GM12878 (cell line): ENCODE data around the gene CAMK2G. TPM values are rescaled to one million over a fixed set of nuclear protein-coding genes. Genes with fewer than 3 reads are reported as not detected.

Experiments
- ATF3 ChIP-seq: IDR thresholded peaks from 2 replicates; pipeline ENCODE4 v1.6.1; 2011; ENCODE audit warnings: low read depth, mild to moderate bottlenecking, low read length, moderate library complexity, borderline replicate concordance; ENCODE audit errors: extremely low read depth
- CBFB ChIP-seq: IDR thresholded peaks from 2 replicates; pipeline ENCODE4 v1.6.1; 2016; ENCODE audit warnings: antibody characterized with exemption, low read depth
- CEBPZ ChIP-seq: fragments of 150-350 bp; IDR thresholded peaks from 2 replicates; pipeline ENCODE4 v1.6.1; 2016; ENCODE audit warnings: low read depth, low read length
- FOXK2 ChIP-seq: fragments of 450-650 bp; IDR thresholded peaks from 2 replicates; pipeline ENCODE4 v1.6.1; 2017; ENCODE audit warnings: mild to moderate bottlenecking, moderate library complexity
- HCFC1 ChIP-seq: fragments of 150-350 bp; IDR thresholded peaks from 2 replicates; pipeline ENCODE4 v1.6.1; 2014; ENCODE audit warnings: low read length
- KLF5 ChIP-seq: fragments of 450-650 bp; IDR thresholded peaks from 2 replicates; pipeline ENCODE4 v1.6.1; 2014; ENCODE audit warnings: mild to moderate bottlenecking; ENCODE audit not compliant: partially characterized antibody
- MYC ChIP-seq: IDR thresholded peaks from 2 replicates; pipeline ENCODE4 v1.6.1; 2011; ENCODE audit warnings: mild to moderate bottlenecking, low read length, moderate library complexity, inconsistent platforms; ENCODE audit not compliant: insufficient read depth, insufficient replicate concordance, insufficient read length, severe bottlenecking
- NR2C1 ChIP-seq: fragments of 450-650 bp; IDR thresholded peaks from 2 replicates; pipeline ENCODE4 v1.6.1; 2017; ENCODE audit warnings: antibody characterized with exemption, mild to moderate bottlenecking, moderate library complexity
- NR2F1 ChIP-seq: fragments of 450-650 bp; conservative IDR thresholded peaks from 2 replicates; pipeline ENCODE4 v1.6.1; 2017; ENCODE audit warnings: mild to moderate bottlenecking
- PBX3 ChIP-seq: IDR thresholded peaks from 2 replicates; pipeline ENCODE4 v1.6.1; 2011; ENCODE audit warnings: mild to moderate bottlenecking, low read depth, low read length, moderate library complexity; ENCODE audit not compliant: insufficient replicate concordance
- RAD51 ChIP-seq: fragments of 450-650 bp; IDR thresholded peaks from 2 replicates; pipeline ENCODE4 v1.6.1; 2016; ENCODE audit warnings: moderate library complexity, mild to moderate bottlenecking, inconsistent platforms
- RFX5 ChIP-seq: IDR thresholded peaks from 2 replicates; pipeline ENCODE4 v1.6.1; 2011; ENCODE audit warnings: low read depth, low read length, improper control_type of control experiment
- SMC3 ChIP-seq: IDR thresholded peaks from 2 replicates; pipeline ENCODE4 v1.6.1; 2011; ENCODE audit warnings: low read length, improper control_type of control experiment, borderline replicate concordance
- TAF1 ChIP-seq: IDR thresholded peaks from 2 replicates; pipeline ENCODE4 v1.6.1; 2011; ENCODE audit warnings: mild to moderate bottlenecking, low read depth, low read length, borderline replicate concordance
- TARDBP ChIP-seq: IDR thresholded peaks from 2 replicates; pipeline ENCODE4 v1.6.1; 2016; ENCODE audit warnings: borderline replicate concordance
- WRNIP1 ChIP-seq: IDR thresholded peaks from 2 replicates; pipeline ENCODE4 v1.6.1; 2011; ENCODE audit warnings: low read depth, low read length, improper control_type of control experiment, borderline replicate concordance
- YBX1 ChIP-seq: fragments of 450-650 bp; IDR thresholded peaks from 2 replicates; pipeline ENCODE4 v1.6.1; 2016; ENCODE audit warnings: antibody characterized with exemption
- YY1 ChIP-seq: IDR thresholded peaks from 2 replicates; pipeline ENCODE4 v1.6.1; 2011; ENCODE audit warnings: low read depth, mild to moderate bottlenecking, low read length
- ZBTB33 ChIP-seq: fragments of 450-650 bp; IDR thresholded peaks from 2 replicates; pipeline ENCODE4 v1.6.1; 2017; ENCODE audit warnings: mild to moderate bottlenecking
- ZNF217 ChIP-seq: fragments of 450-650 bp; IDR thresholded peaks from 2 replicates; pipeline ENCODE4 v1.6.1; 2017; ENCODE audit warnings: antibody characterized with exemption, mild to moderate bottlenecking
- ZNF24 ChIP-seq: fragments of 450-650 bp; IDR thresholded peaks from 2 replicates; pipeline ENCODE4 v1.6.1; 2017; ENCODE audit warnings: antibody characterized with exemption, mild to moderate bottlenecking
- polyA plus RNA-seq, 11 experiments: library from polyadenylated mRNA; depleted of rRNA in 4 of 11; unstranded in 6 of 11; stranded (reverse) in 5 of 11; fragments of >200 nt; fragmentation: Nextera tagmentation in 4 of 11; fragmentation: Illumina TruSeq in 1 of 11; extraction: Ambion mirVana in 4 of 11; extraction: Trizol in 1 of 11; gene quantifications; 1 replicate in 1 of 11; 2 replicates in 10 of 11; pipeline versions ENCODE4 v1.2.1 to v1.2.3, GENCODE V29; 2011 to 2016; ENCODE audit warnings: inconsistent platforms in 2 of 11, missing spikeins in 2 of 11, low read depth in 1 of 11
- total RNA-seq, 4 experiments: library from RNA; depleted of rRNA in 3 of 4; stranded (reverse); fragments of >200 nt in 3 of 4; fragmentation: Illumina TruSeq in 1 of 4; extraction: Trizol in 1 of 4; gene quantifications; 2 replicates each; pipeline versions ENCODE4 v1.2.1 to v1.2.3, GENCODE V29; 2013 to 2021
- TF ChIP-seq, protein P1 (sequence below): IDR thresholded peaks from 2 replicates; pipeline ENCODE4 v1.6.1; 2011; ENCODE audit warnings: borderline replicate concordance, low read depth, mild to moderate bottlenecking, moderate library complexity, low read length; ENCODE audit not compliant: insufficient read depth, poor library complexity, severe bottlenecking

Gene CAMK2G
- total and polyA plus RNA-seq, 10 of the 15 experiments (the other 5 are each of a cell fraction or from before 2014, with no cell fraction given), result 5.5 to 24.3 (median 16.9) TPM

GRCh38 chr10:73879296-73880173 is 5.2 kb upstream of the CAMK2G start (continued):
- TF ChIP-seq SMC3, result peak; percentile 100
- no peak for TF ChIP-seq CEBPZ
- TF ChIP-seq TARDBP, result no peak
- no peak for TF ChIP-seq HCFC1
- TF ChIP-seq, protein P1, sequence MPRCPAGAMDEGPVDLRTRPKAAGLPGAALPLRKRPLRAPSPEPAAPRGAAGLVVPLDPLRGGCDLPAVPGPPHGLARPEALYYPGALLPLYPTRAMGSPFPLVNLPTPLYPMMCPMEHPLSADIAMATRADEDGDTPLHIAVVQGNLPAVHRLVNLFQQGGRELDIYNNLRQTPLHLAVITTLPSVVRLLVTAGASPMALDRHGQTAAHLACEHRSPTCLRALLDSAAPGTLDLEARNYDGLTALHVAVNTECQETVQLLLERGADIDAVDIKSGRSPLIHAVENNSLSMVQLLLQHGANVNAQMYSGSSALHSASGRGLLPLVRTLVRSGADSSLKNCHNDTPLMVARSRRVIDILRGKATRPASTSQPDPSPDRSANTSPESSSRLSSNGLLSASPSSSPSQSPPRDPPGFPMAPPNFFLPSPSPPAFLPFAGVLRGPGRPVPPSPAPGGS, result no peak
- TF ChIP-seq NR2F1, result no peak
- no peak for TF ChIP-seq TAF1
- TF ChIP-seq MYC, result no peak
- TF ChIP-seq ATF3, result no peak
- no peak for TF ChIP-seq CBFB
- no peak for TF ChIP-seq FOXK2
- TF ChIP-seq KLF5, result peak; percentile 36
- peak; percentile 85 for TF ChIP-seq YY1
- TF ChIP-seq PBX3, result peak; percentile 37
- 0 out of 2 replicates have a peak, but pooled peaks have one; percentile 45 for TF ChIP-seq ZNF217
- TF ChIP-seq NR2C1, result no peak
- TF ChIP-seq YBX1, result no peak
- TF ChIP-seq RFX5, result peak; percentile 55
- TF ChIP-seq WRNIP1, result peak; percentile 32; the same call in 1 of the 2 replicates
- TF ChIP-seq ZNF24, result peak; percentile 95
- TF ChIP-seq RAD51, result no peak
- TF ChIP-seq ZBTB33, result no peak
